Stimulated activated CD8-positive, alpha-beta memory T cell treated with anti-CD3 and anti-CD28 coated beads, Interleukin-4, amount 100 ng/mL, for 4 hours (primary cell): Measurements from ENCODE around the gene KCND1.
"Not testable (repeated sequence)": the region's sequence is repeated elsewhere in the genome, so short reads cannot be mapped to it uniquely, and the experiment has no call there.

Source experiments
- DNase-seq, 2 donors: peaks; one replicate each; pipeline ENCODE4 v3.0.0-alpha.2; 2020; ENCODE audit warnings: low read depth in 2 of 2, low spot score in 1 of 2

KCND1 gene

GRCh38 chrX:48971249-48972219, at the start of gene KCND1:
Gene KCND1 (minus strand): TSS chrX:48971844. CDS start chrX:48970271, 1,573 bp downstream.
- DNase-seq, result no peak

- no peak for DNase-seq
Observed at GRCh38 chrX:49019599-49020249, 48.1 kb upstream of the KCND1 start.

- no peak for DNase-seq
Observed at GRCh38 chrX:49019050-49019449, 47.4 kb upstream of the KCND1 start.

GRCh38 chrX:49003696-49004095, 32.1 kb upstream of the KCND1 start:
- no peak for DNase-seq

- DNase-seq, result peak; percentile 42 to 60
Observed at GRCh38 chrX:49002091-49002935, 30.7 kb upstream of the KCND1 start, which contains the start of gene GRIPAP1. Gene GRIPAP1 (minus strand): TSS chrX:49002264. CDS start chrX:49002229, 35 bp downstream.

- peak in 1 of 2 donors; percentile 32 for DNase-seq
Observed at GRCh38 chrX:49001521-49002090, 30.0 kb upstream of the KCND1 start.

- DNase-seq, result no peak
Observed at GRCh38 chrX:49000636-49001035, 29.0 kb upstream of the KCND1 start.

- no peak for DNase-seq
Observed at GRCh38 chrX:48999030-48999429, 27.4 kb upstream of the KCND1 start.

- DNase-seq, result no peak
Observed at GRCh38 chrX:48998391-48998790, 26.7 kb upstream of the KCND1 start.

- no peak for DNase-seq
Observed at GRCh38 chrX:48997865-48998264, 26.2 kb upstream of the KCND1 start.

- no peak for DNase-seq
Observed at GRCh38 chrX:48997455-48997854, 25.8 kb upstream of the KCND1 start.

- no peak for DNase-seq
Observed at GRCh38 chrX:48996969-48997368, 25.3 kb upstream of the KCND1 start.

- no peak for DNase-seq
Observed at GRCh38 chrX:48992341-48992740, 20.7 kb upstream of the KCND1 start.

GRCh38 chrX:48989483-48989882, 17.8 kb upstream of the KCND1 start:
- no peak for DNase-seq

- DNase-seq, result no peak
Observed at GRCh38 chrX:48983896-48984295, 12.3 kb upstream of the KCND1 start.

- no peak for DNase-seq
Observed at GRCh38 chrX:48983081-48983480, 11.4 kb upstream of the KCND1 start.

GRCh38 chrX:48981178-48981577, 9.5 kb upstream of the KCND1 start:
- DNase-seq, result no peak

GRCh38 chrX:48980341-48980740, 8.7 kb upstream of the KCND1 start:
- not testable (repeated sequence) for DNase-seq

- no peak for DNase-seq
Observed at GRCh38 chrX:48978226-48978625, 6.6 kb upstream of the KCND1 start.

- DNase-seq, result no peak
Observed at GRCh38 chrX:48976086-48976485, 4.4 kb upstream of the KCND1 start.

GRCh38 chrX:48975541-48975940, 3.9 kb upstream of the KCND1 start:
- no peak for DNase-seq
